Gastrocnemius medialis (tissue), 4 donors: ENCODE measurements around the gene PRRT1B. TPM values are rescaled to one million over a fixed set of nuclear protein-coding genes. Genes with fewer than 3 reads are reported as not detected.

Experiments
- ATAC-seq, 2 donors: fragments of 150-250 bp; one replicate each; pipeline ENCODE4 v1.9.1; 2016
- DNase-seq, 2 donors: peaks; one replicate each; pipeline ENCODE4 v3.0.0-alpha.2; 2019
- H3K27ac ChIP-seq, 4 donors: fragments of 200-600 bp; sonication (generic); 1 replicate in 1 of 4; 2 replicates in 3 of 4; pipeline ENCODE4 v1.5.1; 2016 to 2018; ENCODE audit warnings: mild to moderate bottlenecking in 2 of 4, moderate library complexity in 1 of 4
- H3K27me3 ChIP-seq, 3 donors: fragments of 200-600 bp; sonication (generic) in 2 of 3; 1 replicate in 1 of 3; 2 replicates in 2 of 3; pipeline versions ENCODE4 v1.5.1 to v1.6.0; 2016 to 2019; ENCODE audit warnings: mild to moderate bottlenecking in 1 of 3, moderate library complexity in 1 of 3
- H3K36me3 ChIP-seq, 2 donors: fragments of 200-600 bp; sonication (generic) in 1 of 2; one replicate each; pipeline ENCODE4 v1.5.1; 2017 to 2018
- H3K4me1 ChIP-seq, 2 donors: fragments of 200-600 bp; sonication (generic) in 1 of 2; one replicate each; pipeline ENCODE4 v1.5.1; 2016 to 2017; ENCODE audit warnings: mild to moderate bottlenecking in 2 of 2
- H3K4me3 ChIP-seq, 4 donors: fragments of 200-600 bp; sonication (generic) in 3 of 4; 1 replicate in 1 of 4; 2 replicates in 3 of 4; pipeline ENCODE4 v1.5.1; 2016 to 2019; ENCODE audit warnings: mild to moderate bottlenecking in 2 of 4
- H3K9me3 ChIP-seq, 3 donors: fragments of 200-600 bp; sonication (generic) in 2 of 3; 1 replicate in 1 of 3; 2 replicates in 2 of 3; pipeline ENCODE4 v1.5.1; 2016 to 2019
- POLR2A ChIP-seq, 2 donors: fragments of 450-650 bp; IDR thresholded peaks; one replicate each; pipeline ENCODE4 v1.6.1; 2017; ENCODE audit warnings: antibody characterized with exemption in 2 of 2, mild to moderate bottlenecking in 2 of 2, moderate library complexity in 2 of 2
- in situ Hi-C, 4 donors: fragments of 200-750 bp; cut with MboI; loops; one replicate each; pipeline versions ENCODE4 v1.15.0 to v1.8.0; 2017; ENCODE audit warnings: low sequenced_read_pairs in 4 of 4
- intact Hi-C: fragments of 100-400 bp; cut with DNase I; formaldehyde crosslinking; loops from one replicate; pipeline ENCODE4 v1.15.1; 2023; ENCODE audit warnings: low total_unique reads
- total RNA-seq, 4 donors: library from RNA; depleted of rRNA; stranded (reverse); fragments of >200 nt; gene quantifications; one replicate each; pipeline versions ENCODE4 v1.1.0 to v1.2.3, GENCODE V29; 2016
- TF ChIP-seq, protein P1 (sequence below), 5 experiments: fragments of 450-650 bp in 3 of 5; fragments of 200-600 bp in 2 of 5; sonication (generic) in 2 of 5; IDR thresholded peaks in 4 of 5; conservative IDR thresholded peaks in 1 of 5; 1 replicate in 4 of 5; 2 replicates in 1 of 5; pipeline ENCODE4 v1.5.1; 2016 to 2019; ENCODE audit warnings: antibody characterized with exemption in 5 of 5, mild to moderate bottlenecking in 3 of 5, moderate library complexity in 3 of 5

PRRT1B gene
- total RNA-seq, 4 donors from 2014 or later, result not detected

- TF ChIP-seq, protein P1, sequence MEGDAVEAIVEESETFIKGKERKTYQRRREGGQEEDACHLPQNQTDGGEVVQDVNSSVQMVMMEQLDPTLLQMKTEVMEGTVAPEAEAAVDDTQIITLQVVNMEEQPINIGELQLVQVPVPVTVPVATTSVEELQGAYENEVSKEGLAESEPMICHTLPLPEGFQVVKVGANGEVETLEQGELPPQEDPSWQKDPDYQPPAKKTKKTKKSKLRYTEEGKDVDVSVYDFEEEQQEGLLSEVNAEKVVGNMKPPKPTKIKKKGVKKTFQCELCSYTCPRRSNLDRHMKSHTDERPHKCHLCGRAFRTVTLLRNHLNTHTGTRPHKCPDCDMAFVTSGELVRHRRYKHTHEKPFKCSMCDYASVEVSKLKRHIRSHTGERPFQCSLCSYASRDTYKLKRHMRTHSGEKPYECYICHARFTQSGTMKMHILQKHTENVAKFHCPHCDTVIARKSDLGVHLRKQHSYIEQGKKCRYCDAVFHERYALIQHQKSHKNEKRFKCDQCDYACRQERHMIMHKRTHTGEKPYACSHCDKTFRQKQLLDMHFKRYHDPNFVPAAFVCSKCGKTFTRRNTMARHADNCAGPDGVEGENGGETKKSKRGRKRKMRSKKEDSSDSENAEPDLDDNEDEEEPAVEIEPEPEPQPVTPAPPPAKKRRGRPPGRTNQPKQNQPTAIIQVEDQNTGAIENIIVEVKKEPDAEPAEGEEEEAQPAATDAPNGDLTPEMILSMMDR (IDR thresholded peaks at IDR 0.05 in 4 of 5, conservative IDR thresholded peaks at IDR 0.05 in 1 of 5), result no peak
- TF ChIP-seq POLR2A (IDR thresholded peaks at IDR 0.05), result no peak
- intact Hi-C loops, result no loop called here
Measured at GRCh38 chr9:131601683-131602181, 56.4 kb downstream of the PRRT1B start.

GRCh38 chr9:131603199-131603598 is 57.9 kb downstream of the PRRT1B start:
- in situ Hi-C loops (no loop called here), intact Hi-C loops (no loop called here)
- TF ChIP-seq, protein P1 (IDR thresholded peaks at IDR 0.05 in 4 of 5, conservative IDR thresholded peaks at IDR 0.05 in 1 of 5), result no peak
- no peak for TF ChIP-seq POLR2A (IDR thresholded peaks at IDR 0.05)
- Histone ChIP-seq H3K36me3 (peaks cover 0 to 71% of the 10 kb centered on the region in 2 donors), H3K9me3 (no peaks in the 10 kb centered on the region), H3K27ac (no peak overlapping the region), H3K27me3 (no peaks in the 10 kb centered on the region), H3K4me3 (no peak overlapping the region), H3K4me1 (peaks cover 11 to 12% of the 10 kb centered on the region in 2 donors)
- no peak for ATAC-seq
- no peak for DNase-seq

More at GRCh38 chr9:131601683-131602181, 56.4 kb downstream of the PRRT1B start:
- no peak for DNase-seq
- no peak for ATAC-seq
- no peak overlapping the region for H3K27ac ChIP-seq
- peaks cover 0 to 85% of the 10 kb centered on the region in 2 donors for H3K36me3 ChIP-seq
- no peaks in the 10 kb centered on the region for H3K4me1 ChIP-seq
- no peaks in the 10 kb centered on the region for H3K9me3 ChIP-seq
- no peak overlapping the region for H3K4me3 ChIP-seq
- in situ Hi-C loops, result no loop called here
- H3K27me3 ChIP-seq, result no peaks in the 10 kb centered on the region

GRCh38 chr9:131603711-131604439 is 58.6 kb downstream of the PRRT1B start:
- TF ChIP-seq, protein P1 (IDR thresholded peaks at IDR 0.05 in 4 of 5, conservative IDR thresholded peaks at IDR 0.05 in 1 of 5), result no peak
- TF ChIP-seq POLR2A (IDR thresholded peaks at IDR 0.05), result no peak
- intact Hi-C loops (no loop called here), in situ Hi-C loops (no loop called here)
- H3K27ac ChIP-seq, result no peak overlapping the region
- no peaks in the 10 kb centered on the region for H3K9me3 ChIP-seq
- H3K4me3 ChIP-seq, result no peak overlapping the region
- no peak for ATAC-seq
- H3K27me3 ChIP-seq, result no peaks in the 10 kb centered on the region
- no peak for DNase-seq
- H3K4me1 ChIP-seq, result peaks cover 17 to 18% of the 10 kb centered on the region in 2 donors
- peaks cover 0 to 64% of the 10 kb centered on the region in 2 donors for H3K36me3 ChIP-seq

- no peak overlapping the region for H3K4me3 ChIP-seq
- no peak for ATAC-seq
- intact Hi-C loops, result no loop called here
- TF ChIP-seq, protein P1 (IDR thresholded peaks at IDR 0.05 in 4 of 5, conservative IDR thresholded peaks at IDR 0.05 in 1 of 5), result no peak
- TF ChIP-seq POLR2A (IDR thresholded peaks at IDR 0.05), result no peak
- no peaks in the 10 kb centered on the region for H3K27me3 ChIP-seq
- peaks cover 0 to 47% of the 10 kb centered on the region in 2 donors for H3K36me3 ChIP-seq
- H3K4me1 ChIP-seq, result peaks cover 31 to 39% of the 10 kb centered on the region in 2 donors
- DNase-seq, result no peak
- no peak overlapping the region for H3K27ac ChIP-seq
- in situ Hi-C loops, result no loop called here
- H3K9me3 ChIP-seq, result no peaks in the 10 kb centered on the region
Measured at GRCh38 chr9:131605770-131606590, 60.7 kb downstream of the PRRT1B start.
